WTC11 (cell line): ENCODE measurements around the gene TRIM17. TPM values are rescaled to one million over a fixed set of nuclear protein-coding genes. Genes with fewer than 3 reads are reported as not detected.

Source experiments
- ATAC-seq: fragments of 200-7000 bp; cut with Tn5 transposase; 2 replicates; pipeline ENCODE4 v1.10.0; 2021; ENCODE audit warnings: mild to moderate bottlenecking, moderate library complexity
- CTCF ChIA-PET: fragments of 300-600 bp; sonication (Branson Sonifier 250); formaldehyde crosslinking; loops from one replicate; lab custom pipeline; 2021; ENCODE audit warnings: antibody characterized with exemption; lab: Charles Lee
- POLR2A ChIA-PET: fragments of 350-600 bp; sonication (Branson Sonifier 250); formaldehyde crosslinking; loops from one replicate; lab custom pipeline; 2021; ENCODE audit warnings: antibody characterized with exemption; lab: Charles Lee
- DNase-seq: peaks from one replicate; pipeline ENCODE4 v3.0.0; 2021; ENCODE audit warnings: low spot score
- H3K27ac Mint-ChIP-seq: 2 replicates; pipeline ENCODE4 v1.8.0; 2021; ENCODE audit warnings: mixed read lengths
- H3K27me3 Mint-ChIP-seq: 2 replicates; pipeline ENCODE4 v1.8.0; 2021; ENCODE audit warnings: low read depth, mild to moderate bottlenecking, moderate library complexity, mixed read lengths
- H3K36me3 Mint-ChIP-seq: 2 replicates; pipeline ENCODE4 v1.8.0; 2021; ENCODE audit warnings: mixed read lengths
- H3K4me1 Mint-ChIP-seq: 2 replicates; pipeline ENCODE4 v1.8.0; 2022; ENCODE audit warnings: mixed read lengths
- H3K4me3 Mint-ChIP-seq: 2 replicates; pipeline ENCODE4 v1.8.0; 2021; ENCODE audit warnings: mild to moderate bottlenecking, moderate library complexity, mixed read lengths
- H3K9me3 Mint-ChIP-seq: 2 replicates; pipeline ENCODE4 v1.8.0; 2021; ENCODE audit warnings: mixed read lengths
- ETV6 ChIP-seq: sonication (generic); formaldehyde crosslinking; IDR thresholded peaks from 2 replicates; pipeline ENCODE4 v1.8.1; 2022; ENCODE audit warnings: mild to moderate bottlenecking, missing genetic modification reagents
- FOXK1 ChIP-seq: sonication (generic); formaldehyde crosslinking; IDR thresholded peaks from 2 replicates; pipeline ENCODE4 v1.8.0; 2022; ENCODE audit warnings: mild to moderate bottlenecking, moderate library complexity, missing genetic modification reagents
- GRHL2 ChIP-seq: fragments of 250-450 bp; sonication (Bioruptor Pico); IDR thresholded peaks from 2 replicates; pipeline ENCODE4 v1.8.0; 2022; ENCODE audit warnings: mild to moderate bottlenecking, moderate library complexity; ENCODE audit not compliant: insufficient replicate concordance, severe bottlenecking
- MYBL2 ChIP-seq: sonication (generic); formaldehyde crosslinking; IDR thresholded peaks from 2 replicates; pipeline ENCODE4 v1.8.1; 2023; ENCODE audit warnings: mild to moderate bottlenecking, moderate library complexity, missing genetic modification reagents
- OVOL2 ChIP-seq: fragments of 250-450 bp; sonication (Bioruptor Pico); IDR thresholded peaks from 2 replicates; pipeline ENCODE4 v1.9.0; 2021; ENCODE audit warnings: mild to moderate bottlenecking, borderline replicate concordance
- PRRX2 ChIP-seq: fragments of 250-450 bp; sonication (Bioruptor Pico); IDR thresholded peaks from 2 replicates; pipeline ENCODE4 v1.8.0; 2021; ENCODE audit warnings: mild to moderate bottlenecking
- SMAD4 ChIP-seq: sonication (generic); formaldehyde crosslinking; IDR thresholded peaks from 2 replicates; pipeline ENCODE4 v1.8.0; 2022; ENCODE audit warnings: mild to moderate bottlenecking, missing genetic modification reagents
- SOX15 ChIP-seq: fragments of 250-450 bp; sonication (Bioruptor Pico); IDR thresholded peaks from 2 replicates; pipeline ENCODE4 v1.9.0; 2021; ENCODE audit warnings: mild to moderate bottlenecking
- TEAD4 ChIP-seq: sonication (generic); formaldehyde crosslinking; IDR thresholded peaks from 2 replicates; pipeline ENCODE4 v1.8.0; 2022; ENCODE audit warnings: mild to moderate bottlenecking, missing genetic modification reagents
- total RNA-seq: library from RNA; stranded (reverse); gene quantifications from 3 replicates; pipeline ENCODE4 v1.2.3, GENCODE V29; 2021
- TF ChIP-seq, protein P1 (sequence below): sonication (generic); formaldehyde crosslinking; IDR thresholded peaks from 2 replicates; pipeline ENCODE4 v1.8.1; 2023; ENCODE audit warnings: mild to moderate bottlenecking, missing genetic modification reagents
- TF ChIP-seq, protein P2 (sequence below): fragments of 250-450 bp; sonication (Bioruptor Pico); IDR thresholded peaks from 2 replicates; pipeline ENCODE4 v2.1.2; 2022; ENCODE audit warnings: mild to moderate bottlenecking, moderate library complexity
- TF ChIP-seq, protein P3 (sequence below): sonication (generic); formaldehyde crosslinking; IDR thresholded peaks from 2 replicates; pipeline ENCODE4 v1.8.1; 2023; ENCODE audit warnings: mild to moderate bottlenecking, missing genetic modification reagents, moderate library complexity
- TF ChIP-seq, protein P4 (sequence below): sonication (generic); formaldehyde crosslinking; IDR thresholded peaks from 2 replicates; pipeline ENCODE4 v1.8.0; 2022; ENCODE audit warnings: mild to moderate bottlenecking, missing genetic modification reagents
- TF ChIP-seq, protein P5 (sequence below): sonication (generic); formaldehyde crosslinking; IDR thresholded peaks from 2 replicates; pipeline ENCODE4 v1.8.0; 2022; ENCODE audit warnings: missing genetic modification reagents

Gene TRIM17
- total RNA-seq, 1 experiment from 2014 or later, result 2.6 TPM

DNA sequence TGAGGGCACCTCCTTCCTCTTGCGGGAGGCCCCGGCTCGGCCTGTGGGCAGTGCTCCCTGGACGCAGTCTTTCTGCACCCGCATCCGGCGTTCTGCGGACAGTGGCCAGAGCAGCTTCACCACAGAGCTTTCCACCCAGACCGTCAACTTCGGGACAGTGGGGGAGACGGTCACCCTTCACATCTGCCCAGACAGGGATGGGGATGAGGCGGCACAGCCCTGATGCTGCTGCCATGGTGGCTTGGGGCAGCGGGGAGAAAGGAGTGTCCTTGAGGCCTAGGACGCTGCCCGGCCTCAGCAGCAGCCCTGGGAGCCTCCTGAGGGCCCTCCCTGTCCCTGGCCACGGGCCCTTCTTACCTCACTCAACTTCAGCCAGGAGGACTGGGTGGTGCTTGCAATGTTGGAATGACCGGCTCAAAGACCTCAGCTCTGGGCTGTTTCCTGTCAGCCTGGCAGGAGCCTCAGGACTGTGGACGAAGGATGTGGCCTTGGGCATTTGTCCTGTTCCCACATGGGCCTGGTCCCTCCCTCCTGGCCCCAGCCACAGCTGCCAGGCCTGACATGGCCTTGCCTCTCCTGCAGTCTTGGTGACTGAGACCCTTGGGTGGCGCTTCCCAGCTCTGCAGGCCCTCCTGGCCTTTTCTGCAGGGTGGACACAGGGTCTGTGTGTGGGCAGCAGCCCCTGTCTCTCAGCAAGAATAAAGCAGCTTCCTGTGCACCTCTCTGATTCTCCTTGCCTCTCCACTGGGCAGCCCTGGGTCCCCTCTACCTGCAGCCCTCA lies 55.9 kb downstream of the TRIM17 start:
- peaks cover 4% of the 10 kb centered on the region; the same call in 1 of the 2 replicates for H3K9me3 Mint-ChIP-seq
- H3K36me3 Mint-ChIP-seq, result no peaks in the 10 kb centered on the region
- H3K4me3 Mint-ChIP-seq, result no peak overlapping the region
- no peak for DNase-seq
- H3K27ac Mint-ChIP-seq, result no peak overlapping the region
- ATAC-seq, result no peak
- CTCF ChIA-PET, result no interaction called here
- H3K27me3 Mint-ChIP-seq, result no peaks in the 10 kb centered on the region; the same call in 1 of the 2 replicates
- POLR2A ChIA-PET, result no interaction called here
- TF ChIP-seq, protein P1, sequence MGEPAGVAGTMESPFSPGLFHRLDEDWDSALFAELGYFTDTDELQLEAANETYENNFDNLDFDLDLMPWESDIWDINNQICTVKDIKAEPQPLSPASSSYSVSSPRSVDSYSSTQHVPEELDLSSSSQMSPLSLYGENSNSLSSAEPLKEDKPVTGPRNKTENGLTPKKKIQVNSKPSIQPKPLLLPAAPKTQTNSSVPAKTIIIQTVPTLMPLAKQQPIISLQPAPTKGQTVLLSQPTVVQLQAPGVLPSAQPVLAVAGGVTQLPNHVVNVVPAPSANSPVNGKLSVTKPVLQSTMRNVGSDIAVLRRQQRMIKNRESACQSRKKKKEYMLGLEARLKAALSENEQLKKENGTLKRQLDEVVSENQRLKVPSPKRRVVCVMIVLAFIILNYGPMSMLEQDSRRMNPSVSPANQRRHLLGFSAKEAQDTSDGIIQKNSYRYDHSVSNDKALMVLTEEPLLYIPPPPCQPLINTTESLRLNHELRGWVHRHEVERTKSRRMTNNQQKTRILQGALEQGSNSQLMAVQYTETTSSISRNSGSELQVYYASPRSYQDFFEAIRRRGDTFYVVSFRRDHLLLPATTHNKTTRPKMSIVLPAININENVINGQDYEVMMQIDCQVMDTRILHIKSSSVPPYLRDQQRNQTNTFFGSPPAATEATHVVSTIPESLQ (CRISPR knock-in tag), result no peak
- TF ChIP-seq, protein P2, sequence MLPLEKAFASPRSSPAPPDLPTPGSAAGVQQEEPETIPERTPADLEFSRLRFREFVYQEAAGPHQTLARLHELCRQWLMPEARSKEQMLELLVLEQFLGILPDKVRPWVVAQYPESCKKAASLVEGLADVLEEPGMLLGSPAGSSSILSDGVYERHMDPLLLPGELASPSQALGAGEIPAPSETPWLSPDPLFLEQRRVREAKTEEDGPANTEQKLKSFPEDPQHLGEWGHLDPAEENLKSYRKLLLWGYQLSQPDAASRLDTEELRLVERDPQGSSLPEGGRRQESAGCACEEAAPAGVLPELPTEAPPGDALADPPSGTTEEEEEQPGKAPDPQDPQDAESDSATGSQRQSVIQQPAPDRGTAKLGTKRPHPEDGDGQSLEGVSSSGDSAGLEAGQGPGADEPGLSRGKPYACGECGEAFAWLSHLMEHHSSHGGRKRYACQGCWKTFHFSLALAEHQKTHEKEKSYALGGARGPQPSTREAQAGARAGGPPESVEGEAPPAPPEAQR (CRISPR knock-in tag), result no peak
- TF ChIP-seq SMAD4 (CRISPR knock-in tag), result no peak
- no peak for TF ChIP-seq SOX15 (CRISPR knock-in tag)
- TF ChIP-seq, protein P3, sequence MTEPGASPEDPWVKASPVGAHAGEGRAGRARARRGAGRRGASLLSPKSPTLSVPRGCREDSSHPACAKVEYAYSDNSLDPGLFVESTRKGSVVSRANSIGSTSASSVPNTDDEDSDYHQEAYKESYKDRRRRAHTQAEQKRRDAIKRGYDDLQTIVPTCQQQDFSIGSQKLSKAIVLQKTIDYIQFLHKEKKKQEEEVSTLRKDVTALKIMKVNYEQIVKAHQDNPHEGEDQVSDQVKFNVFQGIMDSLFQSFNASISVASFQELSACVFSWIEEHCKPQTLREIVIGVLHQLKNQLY (CRISPR knock-in tag), result no peak
- no peak for TF ChIP-seq ETV6 (CRISPR knock-in tag)
- TF ChIP-seq TEAD4 (CRISPR knock-in tag), result no peak
- no peak for TF ChIP-seq FOXK1 (CRISPR knock-in tag)
- no peaks in the 10 kb centered on the region for H3K4me1 Mint-ChIP-seq

DNA sequence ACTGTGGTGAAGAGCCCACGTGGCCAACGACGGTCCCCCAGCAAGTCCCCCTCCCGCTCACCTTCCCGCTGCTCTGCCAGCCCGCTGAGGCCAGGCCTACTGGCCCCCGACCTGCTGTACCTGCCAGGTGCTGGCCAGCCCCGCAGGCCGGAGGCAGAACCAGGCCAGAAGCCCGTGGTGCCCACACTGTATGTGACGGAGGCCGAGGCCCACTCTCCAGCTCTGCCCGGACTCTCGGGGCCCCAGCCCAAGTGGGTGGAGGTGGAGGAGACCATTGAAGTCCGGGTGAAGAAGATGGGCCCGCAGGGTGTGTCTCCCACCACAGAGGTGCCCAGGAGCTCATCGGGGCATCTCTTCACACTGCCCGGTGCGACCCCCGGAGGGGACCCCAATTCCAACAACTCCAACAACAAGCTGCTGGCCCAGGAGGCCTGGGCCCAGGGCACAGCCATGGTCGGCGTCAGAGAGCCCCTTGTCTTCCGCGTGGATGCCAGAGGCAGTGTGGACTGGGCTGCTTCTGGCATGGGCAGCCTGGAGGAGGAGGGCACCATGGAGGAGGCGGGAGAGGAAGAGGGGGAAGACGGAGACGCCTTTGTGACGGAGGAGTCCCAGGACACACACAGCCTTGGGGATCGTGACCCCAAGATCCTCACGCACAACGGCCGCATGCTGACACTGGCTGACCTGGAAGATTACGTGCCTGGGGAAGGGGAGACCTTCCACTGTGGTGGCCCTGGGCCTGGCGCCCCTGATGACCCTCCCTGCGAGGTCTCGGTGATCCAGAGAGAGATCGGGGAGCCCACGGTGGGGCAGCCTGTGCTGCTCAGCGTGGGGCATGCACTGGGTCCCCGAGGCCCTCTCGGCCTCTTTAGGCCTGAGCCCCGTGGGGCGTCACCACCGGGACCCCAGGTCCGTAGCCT lies 56.8 kb downstream of the TRIM17 start:
- Mint-ChIP-seq H3K4me1 (no peaks in the 10 kb centered on the region), H3K27me3 (no peaks in the 10 kb centered on the region; the same call in 1 of the 2 replicates), H3K4me3 (no peak overlapping the region), H3K36me3 (no peaks in the 10 kb centered on the region), H3K9me3 (peaks cover 4% of the 10 kb centered on the region; the same call in 1 of the 2 replicates), H3K27ac (no peak overlapping the region)
- ChIA-PET CTCF (no interaction called here), POLR2A (no interaction called here)
- TF ChIP-seq, protein P4, sequence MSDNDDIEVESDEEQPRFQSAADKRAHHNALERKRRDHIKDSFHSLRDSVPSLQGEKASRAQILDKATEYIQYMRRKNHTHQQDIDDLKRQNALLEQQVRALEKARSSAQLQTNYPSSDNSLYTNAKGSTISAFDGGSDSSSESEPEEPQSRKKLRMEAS (CRISPR knock-in tag), result no peak
- TF ChIP-seq PRRX2 (CRISPR knock-in tag) (no peak), OVOL2 (no peak), GRHL2 (CRISPR knock-in tag) (no peak), MYBL2 (CRISPR knock-in tag) (no peak)
- TF ChIP-seq, protein P5, sequence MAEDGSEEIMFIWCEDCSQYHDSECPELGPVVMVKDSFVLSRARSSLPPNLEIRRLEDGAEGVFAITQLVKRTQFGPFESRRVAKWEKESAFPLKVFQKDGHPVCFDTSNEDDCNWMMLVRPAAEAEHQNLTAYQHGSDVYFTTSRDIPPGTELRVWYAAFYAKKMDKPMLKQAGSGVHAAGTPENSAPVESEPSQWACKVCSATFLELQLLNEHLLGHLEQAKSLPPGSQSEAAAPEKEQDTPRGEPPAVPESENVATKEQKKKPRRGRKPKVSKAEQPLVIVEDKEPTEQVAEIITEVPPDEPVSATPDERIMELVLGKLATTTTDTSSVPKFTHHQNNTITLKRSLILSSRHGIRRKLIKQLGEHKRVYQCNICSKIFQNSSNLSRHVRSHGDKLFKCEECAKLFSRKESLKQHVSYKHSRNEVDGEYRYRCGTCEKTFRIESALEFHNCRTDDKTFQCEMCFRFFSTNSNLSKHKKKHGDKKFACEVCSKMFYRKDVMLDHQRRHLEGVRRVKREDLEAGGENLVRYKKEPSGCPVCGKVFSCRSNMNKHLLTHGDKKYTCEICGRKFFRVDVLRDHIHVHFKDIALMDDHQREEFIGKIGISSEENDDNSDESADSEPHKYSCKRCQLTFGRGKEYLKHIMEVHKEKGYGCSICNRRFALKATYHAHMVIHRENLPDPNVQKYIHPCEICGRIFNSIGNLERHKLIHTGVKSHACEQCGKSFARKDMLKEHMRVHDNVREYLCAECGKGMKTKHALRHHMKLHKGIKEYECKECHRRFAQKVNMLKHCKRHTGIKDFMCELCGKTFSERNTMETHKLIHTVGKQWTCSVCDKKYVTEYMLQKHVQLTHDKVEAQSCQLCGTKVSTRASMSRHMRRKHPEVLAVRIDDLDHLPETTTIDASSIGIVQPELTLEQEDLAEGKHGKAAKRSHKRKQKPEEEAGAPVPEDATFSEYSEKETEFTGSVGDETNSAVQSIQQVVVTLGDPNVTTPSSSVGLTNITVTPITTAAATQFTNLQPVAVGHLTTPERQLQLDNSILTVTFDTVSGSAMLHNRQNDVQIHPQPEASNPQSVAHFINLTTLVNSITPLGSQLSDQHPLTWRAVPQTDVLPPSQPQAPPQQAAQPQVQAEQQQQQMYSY (CRISPR knock-in tag), result no peak
- DNase-seq, result no peak
- ATAC-seq, result no peak
